HK-2 (cell line): ENCODE measurements around the gene FMR1.

Experiments used
- DNase-seq: peaks from one replicate; pipeline ENCODE4 v3.0.0-alpha.2; 2018; ENCODE audit not compliant: unreplicated experiment

FMR1 gene

DNA sequence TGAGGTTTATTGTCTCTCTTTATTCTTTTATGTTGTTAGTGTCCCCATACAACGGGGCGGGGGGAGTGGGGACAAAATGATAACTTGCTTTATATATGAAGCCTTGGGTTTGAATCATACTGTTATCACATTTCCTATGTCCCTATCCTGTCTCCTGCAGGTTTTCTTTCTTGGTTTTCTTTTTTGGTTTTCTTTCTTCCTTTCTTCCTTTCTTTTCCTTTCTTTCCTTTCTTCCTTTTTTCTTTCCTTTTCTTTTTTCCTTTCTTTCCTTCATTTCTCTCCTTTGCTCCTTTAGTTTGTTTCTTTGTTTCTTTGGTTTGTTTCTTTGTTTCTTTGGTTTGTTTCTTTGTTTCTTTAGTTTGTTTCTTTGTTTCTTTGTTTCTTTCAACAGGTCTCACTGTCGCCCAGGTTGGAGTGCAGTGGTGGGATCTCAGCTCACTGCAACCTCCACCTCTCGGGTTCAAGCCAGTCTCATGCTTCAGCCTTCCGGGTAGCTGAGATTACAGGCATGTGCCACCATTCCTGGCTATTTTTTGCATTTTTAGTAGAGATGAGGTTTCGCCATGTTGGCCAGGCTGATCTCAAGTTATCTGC, 4.8 kb downstream of the FMR1 start:
- no peak for DNase-seq

DNA sequence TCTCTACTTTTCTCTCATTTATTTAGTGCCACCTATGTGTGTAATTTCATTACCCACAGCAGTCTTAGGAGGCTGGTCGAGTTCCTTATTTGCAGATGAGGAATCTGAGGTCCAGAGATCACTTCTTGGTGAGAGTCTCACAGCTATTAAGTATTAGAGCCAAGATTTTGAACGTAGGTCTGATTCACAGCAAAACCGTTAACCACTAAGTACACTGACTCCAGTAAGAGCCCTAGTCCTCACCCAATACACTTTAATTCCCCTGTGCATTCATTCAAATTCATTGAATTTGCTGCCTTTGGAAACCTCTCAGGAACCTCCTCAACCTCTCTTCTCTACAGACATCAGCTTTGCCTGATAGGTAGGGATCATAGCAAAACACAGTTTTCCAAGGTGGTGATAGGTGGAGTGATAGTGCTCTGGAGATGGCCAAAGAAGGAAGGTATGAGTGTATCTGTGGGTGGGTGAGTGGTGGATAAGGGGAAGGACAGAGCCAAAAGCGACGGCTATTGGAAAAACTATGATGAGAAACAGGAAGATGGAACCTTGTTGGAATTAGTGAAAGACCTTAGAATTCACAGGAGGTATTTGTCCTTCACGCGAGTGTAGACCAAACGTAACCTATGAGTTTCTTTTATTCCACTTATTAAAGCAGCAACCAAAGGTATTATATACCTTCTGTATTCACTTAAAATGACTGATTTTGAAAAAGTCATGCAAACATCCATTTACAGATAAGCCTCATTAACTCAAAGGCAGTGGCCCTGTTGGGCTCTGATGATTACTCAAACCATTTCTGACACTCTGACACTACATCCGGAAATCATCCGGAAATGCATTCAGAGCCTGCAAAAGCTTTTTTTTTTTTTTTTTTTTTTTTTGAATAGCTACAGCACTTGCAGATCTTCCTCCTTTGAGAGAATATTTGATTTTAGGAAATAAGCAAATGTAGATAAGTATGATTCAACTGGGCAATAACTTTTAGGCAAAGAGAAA, 6.3 kb downstream of the FMR1 start:
- DNase-seq: no peak

DNA sequence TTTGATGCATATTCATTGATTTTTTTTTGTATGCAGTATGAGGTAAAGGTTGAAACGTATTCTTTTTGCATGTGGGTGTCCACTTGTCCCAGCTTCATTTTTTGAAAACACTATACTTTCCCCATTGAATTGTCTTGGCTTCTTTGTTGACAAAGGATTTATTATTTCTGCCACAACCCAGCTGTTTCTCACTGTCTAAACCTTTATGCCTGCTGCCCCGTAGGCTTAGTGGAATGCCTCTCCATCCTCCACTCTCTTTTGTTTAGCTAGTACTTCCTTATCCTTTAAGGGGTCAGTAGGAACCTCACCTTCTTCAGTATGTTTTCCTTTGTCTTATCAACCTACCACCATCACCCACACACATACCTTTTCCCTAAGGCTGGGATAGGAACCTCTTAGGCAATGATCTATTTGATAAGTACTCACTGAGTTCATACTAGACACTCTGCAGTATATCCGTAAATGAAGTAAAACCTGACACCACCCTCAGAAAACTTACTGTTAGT, 8.5 kb downstream of the FMR1 start:
- no peak for DNase-seq

DNA sequence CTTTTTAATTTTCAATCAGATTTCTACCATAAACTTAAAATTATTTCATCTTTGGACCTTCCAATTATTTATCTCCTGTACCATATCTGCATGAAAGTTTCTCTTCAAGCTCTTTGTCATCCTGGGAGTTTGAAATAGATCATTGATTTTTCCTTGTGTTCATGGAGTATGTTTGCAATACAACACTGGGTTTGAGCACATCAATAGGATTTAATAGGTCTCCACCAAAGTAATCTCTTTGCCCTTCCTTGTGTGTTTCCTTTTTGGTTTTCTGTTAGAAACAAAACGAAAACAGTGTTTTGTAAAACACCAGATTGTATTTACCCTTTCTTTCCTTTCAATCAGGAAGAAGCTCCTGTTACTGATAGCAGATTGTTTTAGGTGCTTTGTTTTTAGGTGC, 11.9 kb downstream of the FMR1 start:
- no peak for DNase-seq

DNA sequence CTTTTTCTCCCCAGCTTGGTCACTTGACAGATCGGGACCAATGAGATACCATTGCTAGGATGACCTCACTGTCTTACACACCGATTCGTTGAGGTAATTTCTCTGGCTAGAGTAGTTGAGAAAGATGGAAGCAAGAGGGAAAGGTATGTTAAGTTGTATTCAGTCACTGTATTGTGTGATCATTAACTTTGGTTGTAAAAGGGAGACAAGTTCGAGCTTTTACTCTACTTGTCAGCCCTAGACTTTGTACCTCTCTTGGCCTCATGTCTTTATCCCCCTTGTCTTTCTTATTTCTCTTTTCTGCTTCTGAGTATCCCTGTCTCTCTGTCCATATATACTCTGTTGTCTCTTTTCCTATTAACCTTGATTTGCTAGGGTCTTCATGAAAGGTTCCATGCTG, 15.5 kb downstream of the FMR1 start:
- DNase-seq: no peak

DNA sequence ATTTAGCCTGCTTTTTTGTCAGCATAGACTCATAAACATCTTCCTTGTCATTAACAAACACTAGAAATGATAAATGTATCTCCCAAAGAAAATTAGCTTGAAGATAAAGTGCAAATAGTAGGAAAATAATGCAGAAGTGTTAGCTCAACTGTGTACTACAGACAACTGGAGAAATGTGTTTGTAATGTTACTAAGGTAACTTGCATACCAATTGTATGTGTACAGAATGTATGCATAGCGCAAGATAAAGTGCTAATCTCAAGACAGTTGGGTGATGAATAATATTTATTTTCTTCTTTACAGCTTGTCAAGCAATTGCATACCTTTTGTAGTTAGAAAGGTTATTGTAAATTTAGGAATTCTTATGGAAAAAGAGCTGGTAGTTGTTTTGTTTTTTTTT, 22.1 kb downstream of the FMR1 start:
- DNase-seq: no peak

DNA sequence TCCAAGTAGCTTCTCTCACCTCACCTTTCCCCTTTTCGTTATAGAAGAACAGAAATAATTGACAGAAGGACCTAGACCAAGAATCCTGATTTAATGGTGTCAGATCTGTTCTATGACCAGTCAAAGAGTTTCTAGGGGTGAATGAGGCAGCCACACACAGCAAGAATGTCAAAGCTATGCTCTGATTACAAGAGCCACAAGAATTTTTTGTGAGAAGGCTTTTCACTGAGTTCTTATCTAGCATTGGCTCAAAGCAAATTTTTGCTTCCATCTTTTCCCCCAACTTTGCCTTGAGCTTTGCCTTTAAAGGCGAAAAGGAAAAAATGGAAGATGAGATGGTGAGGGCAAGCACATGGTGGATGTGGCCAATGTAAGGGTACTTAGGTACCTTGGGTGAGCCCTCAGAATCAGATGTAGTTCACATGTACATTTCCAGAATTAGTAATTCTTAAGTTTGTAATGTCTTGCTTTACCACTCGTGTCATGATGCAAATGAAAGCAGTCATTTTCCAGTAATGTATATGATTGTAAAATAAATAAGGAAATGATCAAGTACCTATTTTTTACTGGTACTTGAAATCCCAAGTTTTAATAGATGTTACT, 23.5 kb downstream of the FMR1 start:
- DNase-seq: no peak

DNA sequence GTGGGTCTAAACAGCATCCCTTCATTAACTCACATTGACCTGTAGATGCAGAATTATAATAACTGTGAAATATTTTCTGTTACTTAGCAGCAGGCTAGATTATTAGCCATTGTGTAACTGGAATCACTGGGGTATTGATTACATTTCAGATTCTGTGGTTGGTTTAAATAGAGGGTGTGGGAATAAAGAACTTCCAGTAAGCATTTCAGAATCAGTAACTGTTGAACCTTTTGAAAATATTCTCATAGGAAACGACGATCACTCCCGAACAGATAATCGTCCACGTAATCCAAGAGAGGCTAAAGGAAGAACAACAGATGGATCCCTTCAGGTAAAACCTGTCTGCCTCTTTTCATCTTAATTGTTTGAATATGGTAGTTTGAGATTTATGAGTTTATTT, 33.6 kb downstream of the FMR1 start:
- no peak for DNase-seq

DNA sequence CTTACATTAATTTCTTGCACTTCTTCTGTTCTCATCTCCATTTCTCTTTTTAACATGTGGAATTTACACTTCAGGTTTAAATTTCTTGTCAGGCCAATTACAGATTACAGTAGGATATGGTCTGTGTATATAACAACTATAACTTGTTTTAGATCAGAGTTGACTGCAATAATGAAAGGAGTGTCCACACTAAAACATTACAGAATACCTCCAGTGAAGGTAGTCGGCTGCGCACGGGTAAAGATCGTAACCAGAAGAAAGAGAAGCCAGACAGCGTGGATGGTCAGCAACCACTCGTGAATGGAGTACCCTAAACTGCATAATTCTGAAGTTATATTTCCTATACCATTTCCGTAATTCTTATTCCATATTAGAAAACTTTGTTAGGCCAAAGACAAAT, 36.8 kb downstream of the FMR1 start:
- DNase-seq: no peak

DNA sequence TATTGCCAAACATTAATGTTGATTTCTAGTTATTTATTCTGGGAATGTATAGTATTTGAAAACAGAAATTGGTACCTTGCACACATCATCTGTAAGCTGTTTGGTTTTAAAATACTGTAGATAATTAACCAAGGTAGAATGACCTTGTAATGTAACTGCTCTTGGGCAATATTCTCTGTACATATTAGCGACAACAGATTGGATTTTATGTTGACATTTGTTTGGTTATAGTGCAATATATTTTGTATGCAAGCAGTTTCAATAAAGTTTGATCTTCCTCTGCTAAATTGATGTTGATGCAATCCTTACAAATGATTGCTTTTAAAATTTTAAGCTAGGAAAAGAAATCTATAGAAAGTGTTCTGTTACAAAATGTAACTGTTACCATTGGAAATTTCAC, 38.6 kb downstream of the FMR1 start:
- no peak for DNase-seq

DNA sequence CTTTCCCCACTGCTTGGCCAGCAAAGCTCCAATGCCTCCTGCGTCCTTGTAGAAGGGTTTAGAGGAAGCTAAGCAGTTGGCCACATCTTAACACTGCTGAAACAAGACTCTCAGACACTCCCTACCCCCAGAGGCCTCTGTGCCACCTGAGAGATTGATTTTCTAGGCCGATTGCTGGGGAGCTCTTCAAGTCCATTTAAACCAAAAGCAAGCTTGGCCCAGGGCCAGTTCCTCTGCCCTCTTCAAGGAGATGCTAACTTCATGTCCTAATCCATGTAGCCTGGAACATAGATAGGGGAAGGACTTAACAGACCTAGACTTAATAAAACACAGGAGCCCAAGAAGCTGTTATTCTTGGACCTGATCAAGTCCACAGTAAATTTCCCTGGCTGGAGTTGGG, 42.3 kb downstream of the FMR1 start:
- no peak for DNase-seq

DNA sequence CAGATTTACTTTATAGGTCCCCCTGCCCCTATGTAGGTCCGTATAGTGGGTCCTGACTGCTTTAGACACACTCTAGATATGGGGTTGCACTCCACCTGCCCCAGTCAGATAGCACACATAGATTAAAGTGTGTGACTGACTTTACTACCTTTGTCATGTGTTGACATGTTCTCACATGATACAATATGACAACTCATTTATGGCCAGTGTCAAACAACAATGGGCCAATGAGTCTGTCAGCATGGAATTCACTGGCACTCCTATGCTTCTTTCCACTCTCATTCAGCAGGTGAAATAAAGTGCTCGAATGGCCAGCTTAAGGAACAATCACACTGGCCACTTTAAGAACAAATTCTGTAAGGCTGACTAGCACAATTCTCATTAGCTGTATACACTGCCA, 45.6 kb downstream of the FMR1 start:
- DNase-seq: no peak

DNA sequence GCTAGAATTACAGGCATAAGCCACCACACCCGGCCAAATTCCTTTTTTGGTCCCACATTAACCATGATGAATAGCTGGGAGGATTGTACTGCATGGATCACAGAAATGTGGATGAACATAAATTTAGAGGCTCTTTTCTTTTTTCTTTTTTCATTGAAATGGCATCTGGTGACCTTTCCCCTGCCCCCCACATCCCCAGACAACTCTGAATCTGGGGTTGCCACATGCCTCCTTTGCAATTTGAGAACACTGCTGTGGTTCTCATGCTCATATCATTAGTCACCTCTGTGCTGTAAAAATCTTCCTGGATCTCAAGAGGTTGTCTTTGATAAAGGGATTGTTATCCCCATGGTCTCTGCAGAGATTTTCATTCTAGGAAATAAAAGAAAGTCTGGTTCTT, 46.6 kb downstream of the FMR1 start:
- DNase-seq: peak; percentile 12

DNA sequence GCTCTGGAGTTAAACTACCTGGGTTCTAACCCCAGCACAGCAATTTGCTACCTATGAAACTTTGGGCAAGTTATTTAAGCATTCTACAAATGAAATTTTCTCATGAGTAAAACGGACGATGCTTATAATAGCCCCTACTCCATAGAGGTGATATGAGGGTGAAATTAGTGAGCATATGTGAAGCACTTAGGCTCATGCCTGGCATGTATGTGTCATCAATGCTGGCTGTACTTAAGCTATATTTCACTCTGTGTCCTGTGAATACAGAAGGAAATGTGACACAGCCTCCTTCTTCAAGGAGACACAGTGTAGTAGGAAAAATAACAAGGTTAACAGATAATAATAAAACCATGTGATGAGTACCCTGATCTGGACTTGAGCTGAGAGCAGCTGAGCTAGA, 49.0 kb downstream of the FMR1 start:
- DNase-seq: no peak

DNA sequence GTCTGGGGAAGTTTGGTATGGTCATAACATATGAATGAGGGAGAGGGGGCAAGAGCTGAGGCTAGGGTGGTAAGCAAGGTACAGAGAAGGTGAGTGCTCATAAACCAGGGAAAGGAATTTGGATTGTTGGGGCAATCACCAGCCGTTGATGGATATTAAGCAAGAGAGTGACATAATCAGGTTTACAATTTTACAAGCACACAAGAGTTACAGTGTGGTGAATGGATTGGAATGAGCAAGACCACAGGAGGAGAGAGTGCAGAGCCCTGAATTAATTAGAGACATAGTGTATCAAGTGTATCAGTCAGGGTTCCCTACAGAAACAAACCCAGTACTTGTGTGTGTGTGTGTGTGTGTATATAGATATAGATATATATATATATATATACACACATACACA, 50.8 kb downstream of the FMR1 start:
- DNase-seq: no peak

DNA sequence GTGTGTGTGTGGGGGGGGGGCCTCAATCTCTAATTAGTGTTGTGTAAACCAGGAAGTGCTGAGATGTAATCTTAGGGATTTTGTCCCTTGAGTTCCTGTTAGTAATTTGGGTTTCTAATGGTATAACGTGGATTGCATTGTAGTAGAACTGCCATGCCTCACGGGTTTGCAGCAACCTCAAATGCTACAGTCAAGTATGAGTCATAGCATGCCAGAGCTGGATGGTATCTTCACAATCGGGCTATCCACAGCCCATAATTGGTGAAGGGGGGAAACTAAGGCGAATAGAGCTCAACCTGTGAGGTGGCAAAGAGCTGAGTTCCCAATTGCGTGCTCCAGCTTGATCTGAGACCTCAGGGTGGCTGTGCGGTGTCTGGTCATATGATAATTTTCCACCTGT, 67.2 kb downstream of the FMR1 start:
- no peak for DNase-seq

DNA sequence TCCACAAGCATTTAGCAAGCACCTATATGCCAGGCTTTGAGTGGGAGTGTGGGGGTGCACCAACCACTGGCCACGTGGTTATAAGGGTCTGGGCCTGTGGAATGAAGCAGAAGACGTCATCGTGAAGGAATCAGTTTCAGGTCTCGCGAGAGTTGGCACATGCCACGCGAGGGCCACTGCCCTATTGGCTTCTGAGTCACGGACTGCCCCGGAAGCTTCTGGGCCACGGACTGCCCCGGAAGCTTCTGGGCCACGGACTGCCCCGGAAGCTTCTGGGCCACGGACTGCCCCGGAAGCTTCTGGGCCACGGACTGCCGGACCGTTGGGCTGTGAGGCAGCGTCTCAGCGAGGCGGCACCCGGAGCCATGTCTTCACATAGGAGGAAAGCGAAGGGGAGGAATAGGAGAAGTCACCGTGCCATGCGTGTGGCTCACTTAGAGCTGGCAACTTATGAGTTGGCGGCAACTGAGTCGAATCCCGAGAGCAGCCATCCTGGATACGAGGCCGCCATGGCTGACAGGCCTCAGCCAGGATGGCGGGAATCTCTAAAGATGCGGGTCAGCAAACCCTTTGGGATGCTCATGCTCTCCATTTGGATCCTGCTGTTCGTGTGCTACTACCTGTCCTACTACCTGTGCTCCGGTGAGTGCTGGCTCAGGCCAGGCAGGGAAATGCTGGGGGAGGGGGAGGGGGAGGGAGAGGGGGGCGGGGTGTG, 69.5 kb downstream of the FMR1 start, which contains the start of gene FMR1NB:
FMR1NB (plus strand) TSS at position 300 of the 715 bp plus-strand sequence; CDS start at position 366, 66 bp downstream.
- DNase-seq: no peak
